IPS DF 6.9 (cell line): ENCODE results near the gene SLC26A9.
A peak's percentile ranks its signal among the peaks of the same experiment; 100 is the strongest.
"Not testable (repeated sequence)": the region's sequence is repeated elsewhere in the genome, so short reads cannot be mapped to it uniquely, and the experiment has no call there.

ENCODE experiments used
- DNase-seq: peaks from one replicate; pipeline ENCODE4 v3.0.0-alpha.2; 2013; ENCODE audit warnings: low read depth, low spot score
- H3K27ac ChIP-seq: one replicate; pipeline ENCODE4 v1.5.1; 2013; ENCODE audit warnings: low read length, control low read depth
- H3K27me3 ChIP-seq: 2 replicates; pipeline ENCODE4 v1.6.1; 2013; ENCODE audit warnings: mild to moderate bottlenecking, low read length; ENCODE audit not compliant: control insufficient read depth, insufficient read depth
- H3K36me3 ChIP-seq: 2 replicates; pipeline ENCODE4 v1.6.1; 2013; ENCODE audit warnings: low read length; ENCODE audit not compliant: control insufficient read depth, insufficient read depth
- H3K4me1 ChIP-seq: 2 replicates; pipeline ENCODE4 v1.6.1; 2013; ENCODE audit warnings: low read length; ENCODE audit not compliant: control insufficient read depth, insufficient read depth
- H3K4me3 ChIP-seq: 2 replicates; pipeline ENCODE4 v1.5.1; 2013; ENCODE audit warnings: mild to moderate bottlenecking, low read length
- H3K9me3 ChIP-seq: 2 replicates; pipeline ENCODE4 v1.6.1; 2013; ENCODE audit warnings: low read length, inconsistent platforms; ENCODE audit not compliant: control insufficient read depth, insufficient read depth
- WGBS: extraction: QIAGEN DNeasy Blood & Tissue Kit; methylation state at CpG from one replicate; pipeline ENCODE4 v1.1.7; 2013; ENCODE audit warnings: mixed read lengths, missing lambda C conversion rate; ENCODE audit not compliant: insufficient read length, insufficient coverage; 5-methylcytosine and 5-hydroxymethylcytosine counted together

The SLC26A9 gene

GRCh38 chr1:205918955-205919746 is 24.1 kb downstream of the SLC26A9 start:
- H3K27me3 ChIP-seq: no peaks in the 10 kb centered on the region
- DNase-seq: peak; percentile 84
- no peak overlapping the region for H3K27ac ChIP-seq
- no peaks in the 10 kb centered on the region for H3K9me3 ChIP-seq
- H3K4me3 ChIP-seq: no peak overlapping the region
- no CpG with 5 or more reads among the region's 8 CpGs for WGBS
- no peaks in the 10 kb centered on the region for H3K36me3 ChIP-seq
- no peaks in the 10 kb centered on the region for H3K4me1 ChIP-seq

DNA sequence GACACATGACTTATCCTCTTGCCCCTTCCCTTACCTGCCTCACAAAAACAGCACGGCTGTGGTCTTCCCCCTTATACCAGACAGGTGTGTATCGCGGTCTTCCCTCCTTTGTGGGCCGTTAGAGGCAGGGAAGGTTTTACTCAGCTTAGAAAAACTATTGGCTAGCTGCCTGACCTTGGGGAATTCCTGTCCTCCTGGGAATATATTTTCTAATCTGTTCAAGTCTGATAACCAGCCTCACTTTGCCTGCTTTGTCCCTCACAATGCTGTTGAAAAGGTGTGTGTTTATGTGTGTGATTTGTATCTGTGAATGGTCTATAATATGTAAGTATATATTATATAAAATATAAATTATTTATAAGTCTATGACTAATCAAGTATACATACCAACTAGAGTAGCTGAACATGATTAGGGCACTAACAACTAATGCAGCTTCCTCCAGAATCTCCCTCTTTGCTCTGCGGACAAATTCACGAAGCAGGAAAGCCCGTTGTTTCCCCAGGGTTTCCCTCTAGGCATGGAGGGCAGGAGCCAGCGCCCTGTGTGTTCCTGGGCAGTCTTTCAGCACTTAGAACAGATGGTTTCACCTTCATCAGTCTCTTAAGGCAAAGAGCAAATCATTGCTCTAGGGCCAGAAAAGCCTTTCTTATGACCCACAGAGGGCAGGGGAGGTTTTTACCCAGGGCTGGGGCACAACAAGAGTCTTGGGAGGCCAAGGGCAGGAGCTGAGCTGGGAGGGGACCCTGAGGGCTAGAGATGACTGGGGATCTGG is 25.6 kb downstream of the SLC26A9 start:
- DNase-seq: no peak
- no peak overlapping the region for H3K27ac ChIP-seq
- no peaks in the 10 kb centered on the region for H3K36me3 ChIP-seq
- no peak overlapping the region for H3K4me3 ChIP-seq
- no CpG with 5 or more reads among the region's 8 CpGs for WGBS
- H3K9me3 ChIP-seq: no peaks in the 10 kb centered on the region
- H3K4me1 ChIP-seq: no peaks in the 10 kb centered on the region
- no peaks in the 10 kb centered on the region for H3K27me3 ChIP-seq

DNA sequence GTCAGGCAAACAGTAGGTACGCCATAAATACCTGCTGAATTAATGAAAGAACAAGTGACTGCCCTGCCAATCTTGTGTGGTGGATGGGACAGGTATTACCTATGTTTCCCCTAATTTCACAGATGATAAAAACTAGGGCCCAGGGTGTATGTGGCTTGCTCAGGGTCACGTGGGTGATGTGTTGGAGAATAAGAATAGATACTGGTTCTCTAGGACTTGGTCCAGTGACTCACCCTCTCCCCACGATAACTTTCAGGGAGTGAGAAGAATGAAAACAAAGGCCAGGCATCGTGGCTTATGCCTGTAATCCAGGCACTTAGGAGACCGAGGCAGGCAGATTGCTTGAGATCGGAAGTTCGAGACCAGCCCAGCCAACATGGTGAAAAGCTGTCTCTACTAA is 26.7 kb downstream of the SLC26A9 start:
- no peak for DNase-seq
- H3K4me3 ChIP-seq: no peak overlapping the region
- no peaks in the 10 kb centered on the region for H3K4me1 ChIP-seq
- no peaks in the 10 kb centered on the region for H3K36me3 ChIP-seq
- no peaks in the 10 kb centered on the region for H3K27me3 ChIP-seq
- whole genome bisulfite sequencing: no CpG with 5 or more reads among the region's 7 CpGs
- no peak overlapping the region for H3K27ac ChIP-seq
- H3K9me3 ChIP-seq: no peaks in the 10 kb centered on the region

DNA sequence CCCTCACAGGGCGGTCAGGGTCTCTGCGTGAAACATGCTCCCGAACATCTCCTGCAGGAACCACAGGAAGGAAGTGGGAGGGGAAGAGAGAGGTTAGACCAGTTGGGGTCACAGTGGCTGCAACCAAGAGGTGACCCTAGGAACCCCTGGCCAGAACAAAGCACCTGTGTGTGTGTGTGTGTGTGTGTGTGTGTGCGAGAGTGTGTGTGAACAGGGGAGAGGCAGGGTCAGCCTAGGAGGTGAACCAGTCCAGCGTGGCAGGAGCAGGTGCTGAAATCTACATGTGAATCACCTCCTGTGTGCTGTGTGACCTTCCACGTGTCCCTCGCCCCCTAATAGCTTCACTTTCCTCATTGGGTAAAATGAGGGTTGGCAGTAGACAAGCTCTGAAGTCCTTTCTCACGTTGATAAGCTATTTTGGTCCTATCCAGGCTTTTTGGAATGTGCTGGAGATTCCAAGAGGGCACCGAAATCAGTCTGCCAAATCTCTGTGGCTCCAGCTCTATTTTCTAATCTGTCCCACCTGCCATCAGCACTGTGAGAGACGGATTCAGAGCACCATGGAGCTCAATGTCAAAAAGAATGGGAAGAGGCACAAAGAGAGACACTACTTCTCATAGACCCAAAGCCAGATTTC is 27.8 kb downstream of the SLC26A9 start:
- H3K9me3 ChIP-seq: no peaks in the 10 kb centered on the region
- WGBS: no CpG with 5 or more reads among the region's 10 CpGs
- H3K27me3 ChIP-seq: no peaks in the 10 kb centered on the region
- H3K4me1 ChIP-seq: no peaks in the 10 kb centered on the region
- H3K4me3 ChIP-seq: no peak overlapping the region
- no peak for DNase-seq
- no peak overlapping the region for H3K27ac ChIP-seq
- no peaks in the 10 kb centered on the region for H3K36me3 ChIP-seq

DNA sequence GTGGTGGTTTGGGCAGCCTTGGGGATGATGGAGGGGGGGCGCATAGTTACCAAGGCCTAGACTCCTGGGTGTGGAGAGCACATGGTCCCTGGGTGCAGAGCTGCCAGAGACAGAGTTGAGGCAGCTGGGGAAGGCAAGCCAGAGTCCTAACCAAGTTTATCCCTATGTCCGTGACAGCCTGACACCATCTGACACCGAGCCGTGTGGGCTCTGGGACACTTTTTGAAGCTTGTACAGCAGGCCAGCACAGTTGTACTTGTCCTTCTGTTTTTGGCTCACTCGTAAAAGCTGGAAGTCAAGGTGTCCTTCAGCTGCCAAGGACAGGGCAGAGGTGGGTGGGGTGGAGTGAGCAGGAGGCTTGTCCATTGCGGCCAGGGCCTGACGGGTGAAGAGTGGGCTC is 28.5 kb downstream of the SLC26A9 start:
- Histone ChIP-seq H3K27me3 (no peaks in the 10 kb centered on the region), H3K36me3 (no peaks in the 10 kb centered on the region), H3K9me3 (no peaks in the 10 kb centered on the region), H3K27ac (no peak overlapping the region), H3K4me1 (no peaks in the 10 kb centered on the region), H3K4me3 (no peak overlapping the region)
- WGBS: no CpG with 5 or more reads among the region's 7 CpGs
- no peak for DNase-seq

DNA sequence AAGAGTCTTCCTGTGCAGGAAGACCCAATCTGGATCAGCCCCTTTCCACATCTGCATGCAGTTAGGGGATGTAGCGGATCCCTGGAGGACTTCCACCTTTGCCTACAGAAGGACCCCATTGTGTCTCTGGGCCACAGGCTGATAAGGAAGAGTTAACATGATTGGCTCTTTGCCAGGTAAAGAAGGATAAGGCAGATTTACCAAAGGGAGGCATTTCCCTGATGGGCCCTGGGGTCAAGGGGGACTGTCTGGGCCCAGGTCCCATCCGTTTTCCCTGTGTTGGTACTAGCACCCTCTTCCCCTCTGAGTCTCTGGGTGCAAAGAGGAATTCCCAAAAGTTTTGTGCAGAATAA is 29.1 kb downstream of the SLC26A9 start:
- H3K9me3 ChIP-seq: no peaks in the 10 kb centered on the region
- WGBS: no CpG with 5 or more reads among the region's 2 CpGs

DNA sequence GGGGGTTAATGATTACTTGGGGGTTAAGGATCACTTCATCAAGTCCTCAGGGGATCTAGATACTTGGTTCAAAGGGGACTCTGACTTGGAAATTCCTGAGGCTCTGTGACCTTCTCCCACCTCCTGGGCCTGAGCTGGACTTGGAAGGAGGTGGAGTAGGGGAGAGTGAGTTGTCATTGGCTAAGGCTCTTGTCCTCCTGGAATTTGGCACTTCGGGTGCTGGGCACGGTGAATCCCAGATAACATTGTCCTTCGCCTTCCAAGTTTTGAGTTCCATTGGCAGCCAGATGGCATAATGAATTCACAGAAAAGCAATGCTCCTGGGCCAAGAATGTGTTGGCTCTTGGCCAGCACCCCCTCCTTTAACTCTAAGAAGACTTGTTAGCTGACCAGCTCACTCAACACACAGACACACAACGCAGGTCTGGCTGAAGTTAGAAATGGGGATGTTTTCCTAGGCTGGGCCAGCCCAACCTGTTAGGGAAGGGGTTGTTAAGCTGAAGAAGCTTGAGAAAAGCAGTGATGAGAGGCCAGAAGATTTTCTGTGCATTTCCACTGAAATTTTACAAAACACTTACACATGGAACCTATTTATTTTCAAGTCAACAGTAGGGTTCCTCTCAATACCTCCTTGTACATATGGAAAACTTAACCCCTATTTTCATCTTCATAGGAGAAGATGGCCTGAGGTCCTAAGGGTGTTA is 29.7 kb downstream of the SLC26A9 start:
- no peaks in the 10 kb centered on the region for H3K27me3 ChIP-seq
- DNase-seq: no peak
- H3K36me3 ChIP-seq: no peaks in the 10 kb centered on the region
- H3K9me3 ChIP-seq: no peaks in the 10 kb centered on the region
- H3K4me3 ChIP-seq: no peak overlapping the region
- WGBS: no CpG with 5 or more reads among the region's 4 CpGs
- H3K4me1 ChIP-seq: no peaks in the 10 kb centered on the region
- H3K27ac ChIP-seq: no peak overlapping the region

More for the DNA sequence above, 29.1 kb downstream of the SLC26A9 start:
- no peak overlapping the region for H3K27ac ChIP-seq
- no peak overlapping the region for H3K4me3 ChIP-seq
- H3K27me3 ChIP-seq: no peaks in the 10 kb centered on the region
- no peaks in the 10 kb centered on the region for H3K36me3 ChIP-seq
- no peak for DNase-seq
- H3K4me1 ChIP-seq: no peaks in the 10 kb centered on the region

GRCh38 chr1:205907794-205908193 is 35.5 kb downstream of the SLC26A9 start:
- WGBS: no CpG with 5 or more reads among the region's 2 CpGs
- no peaks in the 10 kb centered on the region for H3K9me3 ChIP-seq
- no peak overlapping the region for H3K27ac ChIP-seq
- H3K4me1 ChIP-seq: no peaks in the 10 kb centered on the region
- H3K36me3 ChIP-seq: no peaks in the 10 kb centered on the region
- no peaks in the 10 kb centered on the region for H3K27me3 ChIP-seq
- H3K4me3 ChIP-seq: no peak overlapping the region
- DNase-seq: peak; percentile 13

GRCh38 chr1:205905095-205905494 is 38.2 kb downstream of the SLC26A9 start:
- WGBS: no CpG with 5 or more reads among the region's 3 CpGs
- H3K4me3 ChIP-seq: not testable (repeated sequence)

GRCh38 chr1:205896351-205896750 is 46.9 kb downstream of the SLC26A9 start:
- WGBS: no CpG with 5 or more reads among the region's 1 CpG
- no peak overlapping the region for H3K4me3 ChIP-seq
- no peaks in the 10 kb centered on the region for H3K27me3 ChIP-seq
- no peak for DNase-seq
- H3K27ac ChIP-seq: no peak overlapping the region
- no peaks in the 10 kb centered on the region for H3K4me1 ChIP-seq
- no peaks in the 10 kb centered on the region; the same call in none of the 2 replicates for H3K9me3 ChIP-seq
- H3K36me3 ChIP-seq: no peaks in the 10 kb centered on the region

More at GRCh38 chr1:205905095-205905494, 38.2 kb downstream of the SLC26A9 start:
- H3K27me3 ChIP-seq, H3K36me3 ChIP-seq, H3K27ac ChIP-seq, H3K9me3 ChIP-seq, H3K4me1 ChIP-seq, DNase-seq: not testable (repeated sequence)
